ENCODE measurements around the gene PINLYP.

PINLYP gene

DNA sequence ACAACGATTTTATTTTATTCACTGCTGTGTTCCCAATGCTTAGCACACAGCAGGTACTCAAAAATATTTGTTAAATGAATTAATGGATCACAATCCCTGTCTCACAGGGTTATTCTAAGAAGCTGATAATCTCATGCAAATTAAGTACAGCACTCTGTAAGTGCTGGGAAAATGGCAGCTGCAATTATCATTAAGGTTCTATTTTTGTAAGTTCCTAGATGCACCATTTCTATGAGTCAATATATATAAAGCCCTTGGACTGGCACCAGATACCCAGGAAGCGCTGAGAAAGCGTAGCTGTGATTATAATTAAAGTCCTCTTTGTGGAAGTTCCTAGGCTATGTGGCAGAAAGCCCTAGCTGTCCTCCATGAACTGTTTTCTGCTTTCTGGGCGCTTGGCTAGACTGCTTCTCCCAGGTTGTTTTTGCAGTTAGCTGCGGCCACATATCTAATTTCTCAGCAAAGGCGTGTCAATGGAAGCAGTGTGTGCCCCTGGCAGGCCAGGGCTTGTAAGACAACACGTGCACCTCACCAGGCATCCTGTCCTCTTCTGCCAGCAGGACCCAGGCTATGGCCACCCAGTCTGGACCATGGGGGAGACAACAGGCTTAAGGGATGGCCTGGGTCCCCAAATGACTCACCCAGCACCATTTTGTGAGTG, 31.1 kb downstream of the PINLYP start:
- no peak for DNase-seq (ENCODE audit: low read depth, low spot score)

DNA sequence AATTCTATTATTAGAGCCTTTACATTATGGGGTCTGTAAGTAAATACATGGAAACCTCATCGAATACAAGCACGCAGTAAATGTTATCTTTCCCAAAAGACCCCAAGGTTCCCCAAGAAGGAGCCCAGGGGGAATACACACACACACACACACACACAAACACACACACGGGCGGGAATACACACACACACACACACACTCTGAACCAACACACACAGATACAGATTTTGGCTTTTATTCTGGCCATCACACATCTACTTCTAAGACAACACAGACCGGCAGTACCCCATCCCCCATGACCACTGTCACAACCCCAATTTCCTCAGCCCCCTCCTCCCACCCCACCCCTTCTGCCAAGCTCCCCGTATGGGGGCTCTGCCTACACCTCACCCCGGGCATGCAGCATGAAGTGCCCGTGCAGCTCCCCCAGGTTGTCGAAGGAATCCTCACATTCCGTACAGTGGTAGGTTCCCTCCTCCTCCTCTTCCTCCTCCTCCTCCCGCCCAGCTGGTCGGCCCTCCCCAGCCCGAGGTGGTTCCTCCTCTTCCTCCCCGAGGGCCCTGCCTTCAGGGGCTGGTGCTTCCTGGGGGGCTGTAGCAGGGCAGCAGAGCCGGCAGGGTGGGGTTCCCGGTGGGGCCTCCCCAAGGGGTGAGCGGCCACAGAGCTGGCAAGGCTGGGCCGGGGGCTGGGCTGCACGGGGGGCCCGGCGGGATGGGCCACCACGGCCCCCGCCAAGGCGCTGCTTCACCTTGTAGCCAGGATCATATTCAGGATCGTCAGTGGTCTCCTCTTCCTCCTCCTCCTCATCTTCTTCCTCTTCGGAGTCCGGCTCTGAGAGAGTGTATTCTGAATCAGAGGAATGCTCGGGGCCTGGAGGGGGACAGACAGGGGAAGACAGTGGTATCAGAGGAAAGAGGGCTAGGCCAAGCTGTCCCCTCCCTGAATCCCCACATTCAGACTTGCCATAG, 31.9 kb downstream of the PINLYP start:
- no peak for DNase-seq (ENCODE audit: low read depth, low spot score)

DNA sequence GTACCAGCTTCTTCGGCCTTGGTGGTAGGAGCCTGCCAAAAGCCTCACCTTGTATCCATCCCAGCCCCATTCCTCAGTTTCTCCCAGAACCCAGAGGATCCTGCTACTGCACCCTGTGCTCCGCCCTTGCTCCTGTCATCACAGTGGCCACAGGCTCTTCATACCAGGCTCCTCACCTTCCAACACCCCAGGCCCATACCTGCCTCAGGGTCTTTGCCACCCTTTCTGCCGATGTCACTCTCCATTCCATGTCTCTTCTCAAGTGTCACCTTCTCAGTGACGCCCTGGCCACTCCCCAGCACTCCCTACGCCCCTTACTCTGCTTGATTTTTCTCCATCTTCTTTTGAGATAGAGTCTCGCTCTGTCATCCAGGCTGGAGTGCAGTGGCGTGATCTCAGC, 34.3 kb downstream of the PINLYP start:
- DNase-seq (ENCODE audit: low read depth, low spot score): no peak

DNA sequence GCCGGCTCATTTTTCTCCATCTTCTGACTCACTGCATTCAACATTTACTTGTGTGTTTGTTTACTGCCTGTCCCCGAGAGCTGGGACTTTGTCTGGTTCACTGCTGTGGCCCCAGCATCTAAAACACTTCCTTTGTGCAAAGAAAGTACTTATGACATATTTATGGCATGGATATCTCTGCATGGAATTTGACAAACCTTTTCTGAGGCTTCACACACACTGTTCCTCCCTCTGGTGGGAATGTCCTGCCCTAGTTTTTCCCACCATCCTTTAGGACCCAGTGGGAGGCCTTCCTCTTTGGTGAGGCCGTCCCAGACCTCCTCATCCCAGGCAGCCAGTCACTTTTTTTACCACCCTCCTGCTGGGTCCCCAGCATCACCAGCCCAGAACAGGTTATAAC, 34.9 kb downstream of the PINLYP start:
- DNase-seq (ENCODE audit: low read depth, low spot score): no peak

DNA sequence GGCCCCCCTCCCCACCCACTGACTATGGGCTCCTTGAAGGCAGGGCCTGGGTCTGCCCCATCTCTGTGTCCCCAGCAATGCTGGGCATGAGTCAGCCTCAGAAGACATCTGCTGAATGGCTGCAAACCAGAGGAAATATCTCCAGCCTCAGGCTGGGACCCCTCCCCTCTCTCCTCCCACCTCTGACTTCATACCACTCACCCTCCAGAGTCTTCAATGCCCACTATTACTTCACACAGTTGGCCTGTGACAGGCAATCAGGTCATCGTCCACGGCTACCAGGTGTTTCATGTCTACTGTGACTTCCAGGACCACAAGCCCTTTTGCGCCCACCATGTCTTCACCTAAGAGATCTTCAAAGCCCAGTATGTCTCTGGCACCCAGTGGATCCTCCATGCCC, 36.2 kb downstream of the PINLYP start, which contains the start of gene SRRM5:
SRRM5 (plus strand) TSS at position 301 of the 400 bp plus-strand sequence; CDS start at position 335, 34 bp downstream.
- DNase-seq (ENCODE audit: low read depth, low spot score): no peak

DNA sequence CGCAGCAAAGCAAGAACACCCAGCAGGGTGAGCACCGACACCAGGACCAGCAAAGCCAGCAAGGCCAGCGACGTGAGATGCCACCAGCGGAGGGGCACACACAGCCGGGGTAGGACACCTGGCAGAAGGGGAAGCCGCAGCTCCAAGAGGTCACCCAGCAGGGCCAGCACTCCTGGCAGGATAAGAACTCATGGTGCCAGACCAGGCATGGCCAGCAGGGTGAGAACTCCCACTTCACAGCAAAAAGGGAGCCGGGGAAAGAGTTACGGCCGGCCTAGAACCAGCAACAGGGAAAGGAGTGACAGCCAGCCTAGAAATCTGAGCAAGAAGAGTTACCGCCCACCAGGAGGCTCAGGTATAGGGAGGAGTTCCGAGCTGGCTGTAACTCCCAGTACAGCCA, 36.8 kb downstream of the PINLYP start:
- no peak for DNase-seq (ENCODE audit: low read depth, low spot score)

DNA sequence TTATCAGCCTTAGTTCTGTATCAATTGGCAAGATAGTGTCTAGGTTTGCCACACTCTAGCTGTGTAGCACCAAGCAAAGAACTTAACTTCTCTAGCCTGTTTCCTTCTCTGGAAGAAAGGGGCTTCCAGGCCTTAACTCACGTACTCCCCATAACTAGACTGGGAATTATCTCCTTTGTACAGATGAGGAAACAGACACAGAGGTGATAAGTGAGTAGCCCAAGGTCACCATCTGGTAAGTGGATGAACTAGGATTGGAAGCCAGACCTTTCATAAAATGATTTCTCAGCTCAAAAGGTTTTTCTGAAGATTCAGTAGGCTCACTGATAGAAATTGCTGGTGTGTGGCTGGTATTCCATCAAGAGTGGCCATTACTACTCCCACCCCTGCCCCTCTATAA, 40.7 kb downstream of the PINLYP start:
- DNase-seq (ENCODE audit: low read depth, low spot score): no peak

DNA sequence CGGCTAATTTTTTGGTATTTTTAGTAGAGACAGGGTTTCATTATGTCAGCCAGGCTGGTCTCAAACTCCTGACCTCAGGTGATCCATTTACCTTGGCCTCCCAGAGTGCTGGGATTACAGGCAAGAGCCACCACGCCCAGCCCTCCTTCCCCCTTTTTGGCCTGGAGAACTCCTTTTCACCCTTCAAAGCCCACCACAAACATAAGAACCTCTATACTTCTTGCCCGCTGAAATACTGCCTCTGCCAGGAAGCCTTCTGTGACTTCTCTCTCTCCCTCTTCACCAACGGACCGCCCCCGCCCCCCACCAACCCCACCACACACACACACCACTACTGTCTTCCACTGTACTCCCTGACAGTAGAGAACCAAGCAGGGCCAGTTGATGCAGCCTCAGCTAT, 41.4 kb downstream of the PINLYP start:
- no peak for DNase-seq (ENCODE audit: low read depth, low spot score)

DNA sequence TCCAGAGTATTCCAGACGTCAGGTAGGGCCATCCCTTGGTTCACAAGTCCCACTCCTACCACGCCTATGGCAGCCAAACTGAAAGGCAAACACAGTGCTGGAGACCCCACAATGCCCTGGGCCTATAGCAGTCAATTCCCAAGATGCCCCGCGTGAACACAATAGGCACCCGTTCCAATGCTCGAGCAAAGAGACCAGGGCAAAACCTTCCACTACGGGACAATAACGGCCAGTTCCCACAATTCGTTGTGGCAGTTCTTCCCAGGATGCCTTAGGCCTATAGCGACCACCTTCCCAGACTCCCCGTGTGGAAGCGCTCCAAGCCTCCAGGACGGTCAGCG, 43.3 kb downstream of the PINLYP start:
- DNase-seq (ENCODE audit: low read depth, low spot score): no peak

DNA sequence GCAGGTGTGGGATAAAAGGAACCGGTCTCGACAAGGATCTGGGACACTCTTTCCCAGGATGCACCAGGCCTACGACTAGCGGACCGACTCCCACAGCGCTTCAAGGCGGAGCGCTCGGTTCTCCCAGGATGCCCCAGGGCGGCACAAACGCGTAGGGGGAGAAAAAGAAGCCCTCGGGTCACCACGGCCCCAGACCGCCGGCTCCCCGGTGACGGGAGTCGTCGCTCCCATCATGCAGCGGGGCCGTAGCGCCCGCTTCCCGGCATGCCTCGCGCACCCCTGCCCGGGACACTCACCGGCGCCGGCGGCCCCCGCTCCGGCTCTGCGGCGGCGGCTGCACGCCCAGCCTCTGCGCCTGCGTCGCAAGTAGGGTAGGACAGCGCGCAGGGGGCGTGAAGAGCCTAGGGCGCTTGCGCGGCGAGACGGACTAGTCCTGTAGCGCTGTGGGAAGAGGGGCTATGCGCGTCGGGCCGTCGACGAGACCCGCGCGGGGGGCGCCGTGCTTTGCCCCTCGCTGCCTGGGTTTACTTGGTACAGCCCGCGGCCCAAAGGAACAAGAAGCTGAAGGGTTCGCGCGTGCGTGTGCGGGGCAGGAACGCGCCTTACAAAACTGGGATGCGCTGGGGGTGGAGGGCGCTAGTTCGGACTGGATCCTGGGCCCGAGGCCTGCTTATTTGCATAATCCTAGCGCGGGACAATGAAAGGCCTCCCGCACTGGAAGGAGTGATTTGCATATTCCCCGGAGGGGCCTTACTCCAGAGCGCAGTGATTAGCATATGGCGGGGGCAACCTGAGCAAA, 43.9 kb downstream of the PINLYP start, which contains the start of gene ZNF428:
ZNF428 (minus strand) TSS at position 368 of the 799 bp plus-strand sequence. CDS start 5,325 bp downstream, outside the sequence.
- DNase-seq (ENCODE audit: low read depth, low spot score): peak; percentile 99

DNA sequence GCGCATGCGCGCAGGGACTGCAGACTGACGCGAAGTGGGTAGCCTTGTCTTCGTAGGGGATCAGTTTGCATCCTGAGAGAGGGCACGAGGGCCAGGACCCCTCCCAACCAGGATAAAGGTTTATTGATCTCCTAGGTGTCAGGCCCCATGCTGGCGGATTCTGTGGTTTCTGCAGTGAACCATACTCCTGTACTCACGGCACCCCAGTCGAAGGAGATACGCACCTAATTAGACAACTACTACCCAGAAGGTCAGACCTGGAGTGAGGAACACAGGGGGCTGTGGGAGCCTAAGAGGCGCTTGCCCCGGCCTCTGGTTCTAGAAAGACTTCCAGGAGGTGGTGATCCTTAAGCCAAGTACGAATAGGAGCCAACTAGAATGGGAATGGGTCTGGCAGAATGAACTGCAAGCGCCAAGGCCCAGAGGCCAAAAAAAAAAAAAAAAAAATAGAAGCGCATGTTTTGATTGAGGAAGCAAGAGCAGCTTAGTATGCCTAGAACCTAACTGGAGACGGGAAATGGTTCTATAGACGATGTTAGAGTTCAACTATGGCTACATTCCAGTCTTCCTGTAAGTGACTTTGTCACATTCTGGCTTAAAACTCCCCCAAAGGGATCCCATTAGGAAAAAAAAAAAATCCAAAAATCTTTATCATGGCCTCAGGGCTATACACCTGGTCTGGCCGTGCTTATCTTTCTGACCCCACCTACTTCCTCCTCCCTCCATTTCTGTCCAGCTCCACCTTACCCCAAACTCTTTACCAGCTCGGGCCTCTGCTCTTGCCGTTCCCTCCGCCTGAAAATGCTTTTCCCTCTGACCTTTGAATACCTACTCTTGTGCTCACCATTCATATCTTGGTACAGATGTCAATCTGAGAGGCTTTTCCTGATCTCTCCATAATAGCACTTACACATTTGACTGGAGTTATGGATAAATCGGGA, 44.7 kb downstream of the PINLYP start:
- no peak for DNase-seq (ENCODE audit: low read depth, low spot score)

DNA sequence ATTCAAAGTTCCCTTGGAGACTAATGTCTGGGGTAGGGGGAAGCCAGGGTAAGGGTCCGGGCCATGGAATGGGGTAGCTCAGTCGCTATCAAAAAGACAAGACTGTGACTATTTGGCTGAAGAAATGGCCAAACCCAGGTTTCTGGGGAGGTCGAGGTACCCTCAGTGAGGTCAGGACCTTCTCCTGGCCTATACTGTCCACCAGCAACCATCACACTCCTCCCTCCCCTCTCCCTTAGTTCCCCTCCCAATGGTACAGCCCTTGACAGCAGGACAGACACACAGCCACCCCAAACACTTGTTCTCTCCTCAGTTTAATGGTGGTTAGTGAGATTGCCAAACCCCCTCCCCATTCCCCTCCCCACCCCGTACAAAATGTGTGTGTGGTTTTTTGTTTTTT, 46.5 kb downstream of the PINLYP start:
- no peak for DNase-seq (ENCODE audit: low read depth, low spot score)

DNA sequence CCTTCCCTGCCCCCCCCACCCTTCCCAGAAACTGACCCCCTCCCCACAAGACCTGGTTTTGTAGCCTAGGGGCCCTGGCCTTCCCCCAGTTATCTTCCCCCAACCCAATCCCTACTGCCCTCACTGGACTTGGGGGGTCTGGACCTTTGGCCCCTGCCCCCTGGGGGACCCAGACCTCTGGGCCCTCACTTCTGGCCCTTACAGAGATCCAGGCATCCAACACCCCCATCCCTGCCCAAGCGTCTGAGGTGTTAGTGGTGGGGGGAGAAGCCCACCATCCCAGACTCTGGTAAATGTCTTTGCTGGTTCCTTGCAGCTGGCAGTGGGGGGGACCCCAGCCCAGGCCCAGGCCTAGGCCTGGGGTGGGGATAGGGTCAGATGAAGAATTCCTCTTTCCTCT, 47.4 kb downstream of the PINLYP start:
- DNase-seq (ENCODE audit: low read depth, low spot score): no peak

DNA sequence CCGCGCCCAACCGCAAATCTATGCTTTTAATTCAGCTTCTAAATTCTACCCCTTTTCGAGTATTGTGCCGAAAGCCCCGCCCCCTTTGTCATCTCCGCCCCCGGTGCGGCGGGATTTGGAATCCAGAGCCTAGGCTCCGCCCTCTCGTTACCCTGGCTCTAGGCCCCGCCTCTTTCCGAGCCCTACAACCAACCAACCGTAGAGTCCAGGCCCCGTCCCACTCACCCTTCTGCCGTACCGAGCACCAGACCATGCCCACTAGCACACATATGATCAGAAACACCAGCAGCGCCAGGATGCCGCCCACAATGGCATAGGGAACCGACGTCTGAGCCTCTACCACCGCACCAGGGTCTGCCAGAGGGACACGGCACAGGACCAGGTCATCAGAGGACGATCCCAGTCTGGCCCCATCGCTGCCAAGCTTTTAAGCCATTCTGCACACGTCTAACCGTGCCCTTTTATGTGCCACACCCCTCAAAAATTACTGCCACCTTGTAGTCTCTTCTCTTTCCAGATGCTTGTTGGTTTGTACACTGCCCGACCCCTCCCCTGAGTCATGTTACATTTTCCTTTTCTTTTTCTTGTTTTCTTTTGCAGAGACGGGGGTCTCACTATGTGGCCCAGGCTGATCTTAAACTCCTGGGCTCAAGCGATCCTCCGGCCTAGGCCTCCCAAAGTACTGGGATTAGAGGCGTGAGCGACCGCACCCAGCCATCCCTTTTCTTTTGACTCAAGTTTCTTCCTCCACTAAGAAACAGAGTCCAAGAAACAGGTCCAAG, 48.5 kb downstream of the PINLYP start:
- peak; percentile 94 for DNase-seq (ENCODE audit: low read depth, low spot score)

DNA sequence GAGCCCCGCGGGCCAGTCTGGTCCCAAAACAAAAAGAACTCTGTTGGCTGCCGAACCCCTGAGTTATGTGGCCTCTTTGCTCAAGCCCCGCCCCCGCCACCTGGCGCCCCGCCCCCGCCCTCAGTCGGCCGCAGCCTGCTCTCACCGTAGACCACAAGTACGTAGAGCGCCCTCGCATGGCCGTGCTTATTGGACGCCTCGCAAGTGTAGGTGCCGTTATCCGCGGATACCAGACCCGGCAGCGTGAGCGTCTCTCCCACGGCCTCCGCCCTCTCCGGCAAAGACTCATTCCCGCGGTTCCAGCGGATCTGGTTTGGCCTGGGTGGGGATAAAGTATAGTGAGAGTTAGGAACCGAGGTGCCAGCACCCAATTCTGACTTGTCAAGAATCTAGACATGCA, 49.3 kb downstream of the PINLYP start:
- peak; percentile 90 for DNase-seq (ENCODE audit: low read depth, low spot score)

DNA sequence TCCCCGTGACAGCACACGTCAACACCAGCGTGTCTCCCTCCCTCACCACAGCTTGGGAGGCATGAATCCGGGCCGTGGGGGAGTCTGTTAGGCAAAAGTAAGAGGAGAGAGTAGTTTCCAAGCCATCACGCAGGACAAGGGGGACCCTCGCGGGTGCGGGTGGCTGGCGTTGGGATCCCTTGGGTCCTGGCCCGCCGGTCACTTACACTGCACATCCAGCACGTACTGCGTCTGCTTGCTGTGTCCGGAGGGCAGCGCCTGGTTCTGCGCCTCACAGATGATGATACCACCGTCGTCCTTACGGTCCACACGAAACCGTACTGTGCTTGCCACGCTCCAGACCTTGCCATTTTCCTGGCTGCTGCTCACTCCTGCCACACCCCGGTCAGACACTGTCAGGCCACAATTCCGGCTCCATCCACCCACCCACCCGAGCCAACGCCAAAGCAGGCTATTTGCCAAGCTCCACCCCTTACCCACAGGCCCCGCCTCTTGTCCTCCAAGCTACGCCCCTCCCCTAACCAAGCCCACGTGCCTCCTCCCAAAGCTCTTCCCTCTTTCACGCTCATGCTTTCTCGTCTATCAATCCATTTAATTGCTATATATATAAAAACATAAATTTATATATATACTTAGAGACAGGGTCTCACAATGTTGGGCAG, 50.4 kb downstream of the PINLYP start:
- peak; percentile 73 for DNase-seq (ENCODE audit: low read depth, low spot score)

DNA sequence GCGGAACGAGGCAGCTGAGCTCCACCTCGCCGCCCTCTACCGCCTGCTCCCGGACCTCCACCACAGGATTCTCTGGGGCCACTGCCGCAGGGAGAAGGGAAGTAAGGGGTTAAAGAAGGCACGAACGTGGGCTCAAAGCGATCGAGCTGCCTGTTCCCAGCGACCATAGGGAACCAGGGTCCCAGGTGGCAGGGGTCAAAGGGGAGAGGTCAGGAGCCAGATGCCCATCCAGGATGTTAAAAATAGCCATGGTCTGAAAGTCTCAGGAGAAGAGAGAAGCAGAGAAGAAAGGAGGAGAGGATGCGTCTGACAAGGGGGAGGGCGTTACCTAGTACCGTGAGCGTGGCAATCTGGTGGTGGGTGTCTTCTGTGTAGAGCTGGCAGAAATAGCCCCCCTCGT, 51.2 kb downstream of the PINLYP start:
- no peak for DNase-seq (ENCODE audit: low read depth, low spot score)

DNA sequence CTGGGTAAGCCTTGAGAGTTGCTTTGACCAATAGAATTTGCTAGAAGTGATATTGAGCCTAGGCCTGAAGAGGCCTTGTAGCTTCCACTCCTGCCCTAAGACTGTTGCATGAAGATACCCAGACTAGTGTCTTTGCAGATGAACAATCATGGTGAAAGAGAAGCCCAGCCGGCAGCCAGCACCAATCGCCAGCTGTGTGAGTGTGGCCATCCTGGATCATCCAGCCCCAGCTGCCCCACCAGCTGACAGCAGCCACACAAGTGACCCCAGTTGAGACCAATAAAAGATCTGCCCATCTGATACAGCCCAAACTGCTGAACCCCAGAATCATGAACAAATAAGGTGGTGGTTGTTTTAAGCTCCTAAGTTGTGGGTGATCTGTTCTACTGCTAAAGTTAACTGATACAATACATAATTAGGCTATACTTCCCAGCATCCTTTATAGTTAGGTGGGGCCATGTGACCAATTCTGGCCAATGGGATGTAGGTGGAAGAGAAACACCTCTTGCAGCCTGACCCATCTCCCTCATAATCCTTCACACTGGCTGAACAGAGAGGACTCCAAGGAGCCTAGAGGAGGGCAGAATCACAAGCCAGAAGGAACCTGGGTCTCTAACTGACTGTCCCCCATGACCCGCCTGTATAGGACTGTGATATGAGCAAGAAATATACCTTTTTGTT, 53.2 kb downstream of the PINLYP start:
- no peak for DNase-seq (ENCODE audit: low read depth, low spot score)

DNA sequence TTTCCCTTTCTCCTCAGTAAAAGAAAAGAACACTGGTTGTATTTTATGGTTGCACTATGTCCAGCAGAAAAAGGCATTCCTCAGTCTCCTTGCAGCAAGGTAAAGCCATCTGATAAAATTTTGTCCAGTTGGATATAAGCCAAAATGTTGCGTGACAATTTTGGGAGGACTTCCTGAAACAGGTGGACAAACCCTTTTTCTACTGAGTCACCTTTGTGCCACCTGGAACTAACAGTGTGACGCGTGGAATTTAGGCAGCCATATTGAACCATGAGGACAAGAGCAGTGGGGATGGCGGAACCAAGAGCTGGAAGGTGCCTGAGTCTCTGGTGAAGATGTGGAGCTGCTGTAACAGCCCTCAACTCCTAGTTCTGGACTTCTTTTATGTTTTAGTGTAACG, 55.9 kb downstream of the PINLYP start:
- DNase-seq (ENCODE audit: low read depth, low spot score): no peak

All from ELF-1 (cell line).